Activated naive CD8-positive, alpha-beta T cell (primary cell): Measurements from ENCODE around the gene HS3ST6.
A peak's percentile ranks its signal among the peaks of the same experiment; 100 is the strongest.
"Not testable (repeated sequence)": the region's sequence is repeated elsewhere in the genome, so short reads cannot be mapped to it uniquely, and the experiment has no call there.

ENCODE experiments used
- H3K27ac Mint-ChIP-seq: one replicate; pipeline ENCODE4 v1.8.0; 2021; ENCODE audit warnings: mixed read lengths
- H3K27me3 Mint-ChIP-seq: one replicate; pipeline ENCODE4 v1.8.0; 2021; ENCODE audit warnings: mixed read lengths
- H3K36me3 Mint-ChIP-seq: one replicate; pipeline ENCODE4 v1.8.0; 2021; ENCODE audit warnings: mixed read lengths
- H3K4me1 Mint-ChIP-seq: one replicate; pipeline ENCODE4 v1.8.0; 2021; ENCODE audit warnings: low read depth, mixed read lengths
- H3K4me3 Mint-ChIP-seq: one replicate; pipeline ENCODE4 v1.8.0; 2021; ENCODE audit warnings: mild to moderate bottlenecking, mixed read lengths
- H3K9me3 Mint-ChIP-seq: one replicate; pipeline ENCODE4 v1.8.0; 2021; ENCODE audit warnings: low read depth, mixed read lengths

HS3ST6 gene

DNA sequence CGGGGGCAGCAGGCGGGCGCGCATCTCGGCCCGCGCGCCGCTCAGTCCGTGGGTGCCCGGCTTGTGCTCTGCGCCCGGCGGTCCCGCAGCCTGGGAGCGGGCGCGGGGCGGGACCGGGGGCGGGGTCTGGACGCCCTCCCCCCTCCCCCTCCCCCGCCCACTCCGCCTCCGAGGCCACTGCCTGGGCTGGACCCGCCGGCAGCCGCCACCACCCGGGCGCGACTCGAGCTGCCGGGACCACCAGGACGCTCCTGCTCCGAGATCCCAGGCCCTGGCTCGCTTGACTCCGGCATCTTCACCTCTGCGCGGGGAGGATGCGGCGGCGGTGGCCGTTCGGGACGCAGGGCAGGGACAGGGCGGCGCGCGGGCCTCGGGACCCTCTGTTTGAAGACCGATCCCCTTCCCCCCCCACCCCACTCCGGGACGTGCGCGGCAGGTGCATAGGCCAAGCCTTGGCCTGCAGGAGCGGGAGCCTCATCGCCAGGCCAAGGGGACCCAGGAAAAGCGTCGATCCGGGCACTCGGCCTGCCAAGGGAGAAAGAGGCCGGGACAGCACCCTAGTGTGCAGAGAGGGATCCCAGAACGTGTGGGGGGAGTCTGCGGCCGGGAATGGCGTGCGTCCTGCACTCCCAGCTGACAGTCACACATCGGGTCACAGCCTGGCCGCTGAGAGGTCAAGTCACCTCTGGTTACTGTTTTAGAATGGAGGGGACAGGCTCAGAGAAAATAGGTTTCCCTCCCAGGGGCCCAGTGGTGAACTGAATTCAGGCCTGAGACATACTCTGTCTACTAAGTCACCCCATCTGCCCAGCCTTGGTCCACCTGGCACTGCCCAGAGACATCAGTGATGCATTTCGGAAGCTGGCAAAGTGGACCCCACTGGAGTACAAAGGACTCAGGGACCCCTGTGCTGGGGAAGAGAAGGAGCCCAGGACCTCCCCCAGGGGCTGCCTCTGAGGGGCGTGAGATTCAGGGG, at the start of gene HS3ST6:
Gene HS3ST6 (minus strand): TSS at position 65 of the 976 bp plus-strand sequence. CDS start 92 bp downstream, outside the sequence.
- peaks cover 24% of the 10 kb centered on the region for H3K27me3 Mint-ChIP-seq
- no peaks in the 10 kb centered on the region for H3K9me3 Mint-ChIP-seq
- no peaks in the 10 kb centered on the region for H3K36me3 Mint-ChIP-seq
- H3K4me1 Mint-ChIP-seq, result peaks cover 5% of the 10 kb centered on the region
- no peak within 1 kb of the TSS for H3K27ac Mint-ChIP-seq
- no peak within 1 kb of the TSS for H3K4me3 Mint-ChIP-seq

- Mint-ChIP-seq H3K9me3 (no peaks in the 10 kb centered on the region), H3K36me3 (peaks cover 9% of the 10 kb centered on the region), H3K27me3 (no peaks in the 10 kb centered on the region), H3K4me3 (peak within 1 kb of the TSS; percentile 98), H3K27ac (peak within 1 kb of the TSS; percentile 97), H3K4me1 (peaks cover 27% of the 10 kb centered on the region)
Observed at GRCh38 chr16:1966460-1966859, 48.2 kb upstream of the HS3ST6 start, which contains the start of gene RNF151. RNF151 (plus strand) TSS chr16:1966856; CDS start chr16:1966882, 26 bp downstream.

DNA sequence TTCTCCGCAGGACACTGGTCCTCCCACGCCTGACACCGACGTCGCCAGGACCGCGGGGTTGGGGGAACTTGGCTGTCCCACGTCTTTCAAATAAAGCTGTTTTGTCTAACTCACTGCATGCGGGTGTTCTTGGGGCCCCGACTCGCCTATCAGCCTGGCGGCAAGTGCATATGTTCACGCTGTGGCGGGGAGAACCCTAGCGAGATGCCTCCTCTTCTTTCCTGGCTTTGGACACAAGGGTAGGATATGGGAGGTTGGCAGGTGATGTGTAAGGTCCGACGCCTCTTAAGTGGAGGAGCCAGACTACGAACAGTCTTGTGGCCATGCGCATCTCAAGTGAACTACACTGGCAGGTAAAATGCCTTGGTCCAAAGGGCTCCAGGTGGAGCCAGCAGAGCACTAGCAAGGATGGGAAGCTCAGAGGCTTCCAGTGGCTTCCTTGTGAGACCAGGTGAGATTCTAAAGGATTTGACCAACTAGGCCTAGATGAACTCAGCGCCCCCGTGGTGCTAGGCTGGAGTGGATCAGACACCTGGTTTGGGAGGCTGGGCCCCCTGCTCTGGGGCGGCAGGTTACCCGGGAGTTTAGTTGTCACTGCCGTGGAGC, 47.3 kb upstream of the HS3ST6 start:
- H3K4me1 Mint-ChIP-seq, result peaks cover 30% of the 10 kb centered on the region
- peak overlapping the region; percentile 97 for H3K27ac Mint-ChIP-seq
- peaks cover 9% of the 10 kb centered on the region for H3K36me3 Mint-ChIP-seq
- no peaks in the 10 kb centered on the region for H3K9me3 Mint-ChIP-seq
- H3K27me3 Mint-ChIP-seq, result no peaks in the 10 kb centered on the region
- H3K4me3 Mint-ChIP-seq, result peak overlapping the region; percentile 98

DNA sequence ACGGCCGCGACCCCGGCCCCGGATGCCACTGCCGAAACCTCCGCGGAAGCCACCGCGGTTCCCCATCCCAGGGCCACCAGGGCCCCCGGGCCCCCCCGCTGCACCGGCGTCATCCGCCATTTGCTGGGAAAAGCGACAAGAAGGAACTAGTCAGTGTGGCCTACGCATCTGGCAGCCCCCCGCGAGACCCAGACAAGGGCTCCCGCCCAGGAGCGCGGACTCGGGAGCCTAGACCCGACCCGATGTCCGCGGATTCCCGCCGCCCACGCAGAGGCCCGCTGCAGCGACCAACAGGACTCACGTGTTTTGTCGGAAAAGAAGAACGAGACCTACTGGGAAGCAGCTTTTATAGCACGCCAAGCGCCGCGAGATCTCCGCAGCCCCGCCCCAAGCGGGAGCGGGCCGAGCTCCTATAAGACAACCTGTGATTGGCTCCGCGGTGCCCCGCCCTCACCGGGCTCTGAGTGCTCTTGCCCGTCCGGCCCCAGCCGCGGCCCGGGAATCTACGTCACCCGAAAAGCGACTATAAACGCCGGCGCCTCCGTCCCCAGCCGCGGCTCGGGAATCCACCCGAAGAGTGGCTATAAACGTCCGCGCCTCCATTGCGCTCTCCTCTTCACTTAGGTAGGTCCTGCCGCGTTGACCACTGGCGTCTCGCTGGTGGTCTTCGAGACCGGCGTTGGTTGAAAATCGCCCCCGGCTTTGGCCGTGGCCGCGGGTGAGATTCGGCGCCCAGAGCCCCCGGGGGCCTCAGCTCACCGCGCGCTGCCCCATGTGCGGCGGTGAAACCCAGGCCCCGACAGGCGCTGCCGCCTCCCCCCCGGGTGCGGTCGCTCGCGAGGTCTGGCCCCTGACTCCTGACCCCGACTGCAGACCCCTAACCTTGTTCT, 46.5 kb upstream of the HS3ST6 start, which contains the start of gene RPS2:
Gene RPS2 (minus strand): TSS at position 321 of the 890 bp plus-strand sequence. CDS start 201 bp downstream, at position 120.
- H3K27me3 Mint-ChIP-seq, result no peaks in the 10 kb centered on the region
- peaks cover 32% of the 10 kb centered on the region for H3K4me1 Mint-ChIP-seq
- H3K27ac Mint-ChIP-seq, result peak within 1 kb of the TSS; percentile 97
- no peaks in the 10 kb centered on the region for H3K9me3 Mint-ChIP-seq
- peak within 1 kb of the TSS; percentile 98 for H3K4me3 Mint-ChIP-seq
- peaks cover 9% of the 10 kb centered on the region for H3K36me3 Mint-ChIP-seq

DNA sequence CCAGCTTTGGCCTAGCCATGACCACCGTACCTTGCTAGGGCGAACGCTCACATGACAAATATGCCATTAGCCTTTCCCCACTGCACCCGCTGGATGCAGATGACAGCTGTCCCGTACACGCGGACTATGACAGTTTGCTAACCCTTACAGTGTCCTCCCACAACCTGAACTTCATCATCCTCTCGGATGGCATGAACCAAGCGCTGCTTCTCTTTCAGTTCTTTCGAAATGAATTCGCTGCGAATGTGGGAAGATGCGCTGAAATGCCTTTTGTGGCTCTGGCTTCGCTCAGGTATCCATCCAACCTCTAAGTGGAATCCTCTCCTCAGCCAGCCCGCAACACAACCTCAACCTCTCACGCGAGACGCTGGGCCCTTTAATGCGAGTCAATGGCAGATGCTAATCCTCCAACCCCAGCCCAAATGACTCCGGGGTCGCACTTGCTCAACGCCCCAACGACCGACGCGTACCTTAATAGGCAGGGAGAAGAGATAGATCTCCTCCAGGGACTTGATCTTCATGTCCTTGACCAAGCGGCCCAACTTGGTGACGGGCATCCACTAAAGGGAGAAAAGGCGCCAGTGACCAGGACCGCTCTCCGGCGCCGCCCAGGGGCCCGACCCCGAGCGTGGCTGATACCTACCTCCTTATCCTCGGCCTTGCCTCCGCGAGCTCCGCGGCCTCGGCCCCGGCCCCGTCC, 45.7 kb upstream of the HS3ST6 start:
- H3K27ac Mint-ChIP-seq, result peak overlapping the region; percentile 97
- H3K27me3 Mint-ChIP-seq, result no peaks in the 10 kb centered on the region
- peak overlapping the region; percentile 98 for H3K4me3 Mint-ChIP-seq
- no peaks in the 10 kb centered on the region for H3K9me3 Mint-ChIP-seq
- peaks cover 35% of the 10 kb centered on the region for H3K4me1 Mint-ChIP-seq
- H3K36me3 Mint-ChIP-seq, result peaks cover 9% of the 10 kb centered on the region

DNA sequence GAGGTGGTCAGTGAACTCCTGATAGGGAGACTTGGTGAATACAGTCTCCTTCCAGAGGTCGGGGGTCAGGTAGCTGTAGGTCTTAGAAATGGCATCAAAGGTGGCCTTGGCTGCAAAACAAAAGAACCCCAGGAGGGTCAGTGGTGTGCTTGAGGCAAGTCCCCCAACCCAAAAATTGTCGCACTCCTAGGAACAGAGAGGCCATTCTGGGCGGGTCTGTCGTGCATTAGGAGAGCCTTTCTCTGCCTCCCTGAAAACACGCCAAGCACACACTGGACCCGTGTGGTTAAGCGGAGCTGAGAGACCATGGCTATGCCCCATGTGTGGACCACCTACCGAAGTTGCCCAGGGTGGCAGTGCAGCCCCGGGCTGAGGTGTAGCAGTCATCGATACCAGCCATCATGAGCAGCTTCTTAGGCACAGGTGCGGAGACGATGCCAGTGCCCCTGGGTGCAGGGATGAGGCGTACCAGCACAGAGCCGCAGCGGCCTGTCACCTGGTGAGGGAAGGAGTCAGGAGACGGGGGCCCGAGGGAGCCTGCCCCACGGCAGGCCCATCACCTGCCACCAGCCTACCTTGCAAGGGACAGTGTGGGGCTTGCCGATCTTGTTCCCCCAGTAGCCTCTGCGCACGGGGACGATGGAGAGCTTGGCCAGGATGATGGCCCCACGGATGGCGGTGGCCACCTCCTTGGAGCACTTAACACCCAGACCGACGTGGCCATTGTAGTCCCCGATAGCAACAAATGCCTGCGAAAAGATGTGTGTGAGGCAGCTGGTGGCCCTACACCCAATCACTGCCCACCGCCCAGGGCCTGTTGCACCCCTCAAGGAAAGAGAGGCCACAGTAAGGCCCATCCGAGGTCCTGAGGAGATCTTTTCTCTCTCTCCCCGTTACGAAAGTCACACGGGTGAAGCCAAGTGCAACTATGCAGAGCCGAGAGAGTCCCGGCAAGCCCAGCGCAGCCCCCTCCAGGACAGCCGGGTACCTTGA, 44.2 kb upstream of the HS3ST6 start:
- Mint-ChIP-seq H3K27ac (peak overlapping the region; percentile 97), H3K4me1 (peaks cover 35% of the 10 kb centered on the region), H3K4me3 (peak overlapping the region; percentile 98)
- H3K27me3 Mint-ChIP-seq, H3K36me3 Mint-ChIP-seq, H3K9me3 Mint-ChIP-seq: not testable (repeated sequence)

DNA sequence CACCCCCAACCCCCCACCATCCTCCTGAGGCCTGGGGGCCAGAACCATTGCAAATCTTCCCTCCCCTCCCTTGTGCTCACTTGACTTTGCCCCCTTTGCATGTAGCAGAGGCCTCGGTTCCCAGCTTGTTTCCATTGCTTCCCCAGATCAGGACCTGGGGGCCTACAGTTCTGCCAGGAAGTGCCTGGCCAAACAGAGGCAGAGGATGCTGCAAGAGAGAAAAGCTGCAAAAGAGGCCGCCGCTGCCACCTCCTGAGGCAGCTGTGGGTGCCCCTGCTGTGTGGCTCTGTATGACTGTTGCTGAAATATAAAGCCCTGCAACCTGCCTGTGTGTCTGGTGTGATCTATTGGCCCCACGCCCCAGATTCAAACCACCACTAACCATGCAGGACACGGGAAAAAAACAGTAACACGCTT, 43.4 kb upstream of the HS3ST6 start:
- Mint-ChIP-seq H3K4me3 (peak overlapping the region; percentile 98), H3K9me3 (no peaks in the 10 kb centered on the region), H3K4me1 (peaks cover 33% of the 10 kb centered on the region), H3K27ac (peak overlapping the region; percentile 97), H3K36me3 (peaks cover 9% of the 10 kb centered on the region), H3K27me3 (no peaks in the 10 kb centered on the region)

DNA sequence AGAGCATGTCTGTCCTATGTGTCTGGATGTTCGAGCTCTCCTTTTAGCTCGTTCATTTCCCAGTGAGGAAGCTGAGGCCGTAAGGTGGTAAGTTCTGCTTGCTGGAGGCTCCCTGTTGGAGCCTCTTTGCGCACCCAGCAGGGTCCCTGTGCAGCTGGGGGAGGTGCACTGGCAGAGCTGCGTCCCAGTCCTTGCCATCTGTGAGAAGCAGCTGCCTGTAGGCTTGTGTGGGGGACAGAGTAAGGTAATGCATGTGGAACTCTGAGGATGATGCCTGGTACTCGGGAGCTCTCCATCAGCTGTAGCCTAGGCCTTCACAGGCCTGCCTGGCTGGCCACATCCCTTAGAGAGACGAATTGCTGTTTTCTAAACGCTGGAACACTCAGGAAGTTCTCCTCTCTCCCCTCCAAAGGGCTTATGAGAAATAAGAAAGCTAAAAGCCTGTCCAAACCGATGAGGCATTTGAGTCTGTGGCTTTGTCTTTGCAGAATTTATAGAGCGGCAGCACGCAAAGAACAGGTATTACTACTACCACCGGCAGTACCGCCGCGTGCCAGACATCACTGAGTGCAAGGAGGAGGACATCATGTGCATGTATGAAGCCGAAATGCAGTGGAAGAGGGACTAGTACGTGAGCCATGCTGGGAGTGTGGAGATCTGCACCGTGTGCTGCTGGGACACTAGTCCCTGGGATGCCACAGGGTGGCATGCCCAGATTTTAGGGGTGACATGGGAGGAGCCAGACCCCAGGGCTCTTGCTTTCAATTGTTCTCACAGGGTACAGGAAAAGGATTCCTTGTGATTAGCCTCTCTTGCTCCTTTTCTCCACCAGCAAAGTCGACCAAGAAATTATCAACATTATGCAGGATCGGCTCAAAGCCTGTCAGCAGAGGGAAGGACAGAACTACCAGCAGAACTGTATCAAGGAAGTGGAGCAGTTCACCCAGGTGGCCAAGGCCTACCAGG, 42.7 kb upstream of the HS3ST6 start:
- Mint-ChIP-seq H3K27ac (peak overlapping the region; percentile 91), H3K4me3 (peak overlapping the region; percentile 94), H3K36me3 (peaks cover 9% of the 10 kb centered on the region), H3K9me3 (no peaks in the 10 kb centered on the region), H3K27me3 (no peaks in the 10 kb centered on the region), H3K4me1 (peaks cover 33% of the 10 kb centered on the region)

- H3K27ac Mint-ChIP-seq, result peak within 1 kb of the TSS; percentile 91
- no peaks in the 10 kb centered on the region for H3K27me3 Mint-ChIP-seq
- H3K4me1 Mint-ChIP-seq, result peaks cover 28% of the 10 kb centered on the region
- H3K9me3 Mint-ChIP-seq, result no peaks in the 10 kb centered on the region
- H3K4me3 Mint-ChIP-seq, result peak within 1 kb of the TSS; percentile 94
- H3K36me3 Mint-ChIP-seq, result peaks cover 6% of the 10 kb centered on the region
Observed at GRCh38 chr16:1959269-1960039, 41.2 kb upstream of the HS3ST6 start, which contains the start of gene NDUFB10. NDUFB10 (plus strand) TSS chr16:1959538; CDS start chr16:1959625, 87 bp downstream.

GRCh38 chr16:1958715-1959268, 40.6 kb upstream of the HS3ST6 start:
- Mint-ChIP-seq H3K27me3 (no peaks in the 10 kb centered on the region), H3K36me3 (peaks cover 3% of the 10 kb centered on the region), H3K4me3 (peak overlapping the region; percentile 94), H3K27ac (no peak overlapping the region), H3K9me3 (no peaks in the 10 kb centered on the region), H3K4me1 (peaks cover 25% of the 10 kb centered on the region)

DNA sequence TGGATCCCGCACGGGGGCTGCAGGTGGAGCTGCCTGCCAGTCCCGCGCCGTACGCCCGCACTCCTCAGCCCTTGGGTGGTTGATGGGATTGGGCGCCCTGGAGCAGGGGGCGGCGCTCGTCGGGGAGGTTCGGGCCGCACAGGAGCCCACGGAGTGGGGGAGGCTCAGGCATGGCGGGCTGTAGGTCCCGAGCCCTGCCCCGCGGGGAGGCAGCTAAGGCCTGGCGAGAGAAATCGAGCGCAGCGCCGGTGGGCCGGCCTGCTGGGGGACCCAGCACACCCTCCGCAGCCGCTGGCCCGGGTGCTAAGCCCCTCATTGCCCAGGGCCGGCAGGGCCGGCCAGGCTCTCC, 39.9 kb upstream of the HS3ST6 start:
- H3K36me3 Mint-ChIP-seq, H3K4me3 Mint-ChIP-seq, H3K9me3 Mint-ChIP-seq, H3K27me3 Mint-ChIP-seq, H3K27ac Mint-ChIP-seq: not testable (repeated sequence)
- peaks cover 20% of the 10 kb centered on the region for H3K4me1 Mint-ChIP-seq
